CD14-positive monocyte (primary cell): ENCODE results near the gene MARVELD3. TPM values are rescaled to one million over a fixed set of nuclear protein-coding genes. Genes with fewer than 3 reads are reported as not detected.
"Not testable (repeated sequence)": the region's sequence is repeated elsewhere in the genome, so short reads cannot be mapped to it uniquely, and the experiment has no call there.

Experiments used
- DNase-seq, 3 donors: peaks; one replicate each; pipeline ENCODE4 v3.0.0-alpha.2; 2011 to 2022
- H2AFZ ChIP-seq: 2 replicates; pipeline ENCODE4 v1.6.0; 2012; ENCODE audit warnings: mild to moderate bottlenecking, low read depth, low read length, inconsistent platforms; ENCODE audit not compliant: insufficient read depth, poor library complexity, severe bottlenecking
- H3K27ac ChIP-seq, 2 donors: 1 replicate in 1 of 2; 2 replicates in 1 of 2; pipeline ENCODE4 v1.5.1; 2012 to 2013; ENCODE audit warnings: low read length in 2 of 2, control low read depth in 1 of 2, inconsistent platforms in 1 of 2, low read depth in 1 of 2, mild to moderate bottlenecking in 1 of 2
- H3K27me3 ChIP-seq, 2 donors: one replicate each; pipeline versions ENCODE4 v1.6.0 to v1.6.1; 2011 to 2013; ENCODE audit warnings: low read length in 2 of 2; ENCODE audit not compliant: control insufficient read depth in 2 of 2, insufficient read depth in 2 of 2
- H3K36me3 ChIP-seq, 2 donors: replicated peaks in 1 of 2; 1 replicate in 1 of 2; 2 replicates in 1 of 2; pipeline versions ENCODE4 v1.5.1 to v1.6.1; 2012 to 2013; ENCODE audit warnings: low read length in 2 of 2, control low read depth in 1 of 2, inconsistent platforms in 1 of 2, mild to moderate bottlenecking in 1 of 2; ENCODE audit not compliant: insufficient read depth in 2 of 2, control insufficient read depth in 1 of 2
- H3K4me1 ChIP-seq, 2 donors: 1 replicate in 1 of 2; 2 replicates in 1 of 2; pipeline versions ENCODE4 v1.5.1 to v1.6.1; 2012 to 2013; ENCODE audit warnings: low read length in 2 of 2, control low read depth in 1 of 2, inconsistent platforms in 1 of 2, mild to moderate bottlenecking in 1 of 2, moderate library complexity in 1 of 2; ENCODE audit not compliant: insufficient read depth in 2 of 2, control insufficient read depth in 1 of 2
- H3K4me2 ChIP-seq: replicated peaks from 2 replicates; pipeline ENCODE3; 2012; ENCODE audit warnings: low read length, moderate library complexity, mild to moderate bottlenecking; ENCODE audit not compliant: poor library complexity, severe bottlenecking; ENCODE audit errors: extremely low read depth
- H3K4me3 ChIP-seq, 3 experiments: fragments of 200-600 bp in 1 of 3; sonication (generic) in 1 of 3; replicated peaks in 1 of 3; 1 replicate in 2 of 3; 2 replicates in 1 of 3; pipeline ENCODE4 v1.5.1; 2011 to 2013; ENCODE audit warnings: low read length in 3 of 3, mild to moderate bottlenecking in 3 of 3, control low read depth in 2 of 3, low read depth in 2 of 3, inconsistent platforms in 1 of 3, moderate library complexity in 1 of 3
- H3K79me2 ChIP-seq: 2 replicates; pipeline ENCODE4 v1.6.0; 2012; ENCODE audit warnings: mild to moderate bottlenecking, control low read depth, inconsistent platforms, low read length, moderate library complexity; ENCODE audit not compliant: insufficient read depth
- H3K9ac ChIP-seq: 2 replicates; pipeline ENCODE4 v1.6.0; 2017; ENCODE audit warnings: low read length, mild to moderate bottlenecking; ENCODE audit not compliant: insufficient read depth, poor library complexity, severe bottlenecking
- H3K9me3 ChIP-seq, 2 donors: replicated peaks in 1 of 2; 1 replicate in 1 of 2; 2 replicates in 1 of 2; pipeline versions ENCODE4 v1.5.1 to v1.6.1; 2012 to 2013; ENCODE audit warnings: low read length in 2 of 2, control low read depth in 1 of 2; ENCODE audit not compliant: control insufficient read depth in 1 of 2, insufficient read depth in 1 of 2
- H4K20me1 ChIP-seq: 2 replicates; pipeline ENCODE4 v1.6.0; 2012; ENCODE audit warnings: mild to moderate bottlenecking, low read length, control low read depth, moderate library complexity; ENCODE audit not compliant: insufficient read depth
- H3K27ac Mint-ChIP-seq, 7 donors: one replicate each; pipeline ENCODE4 v1.8.0; 2020; ENCODE audit warnings: mild to moderate bottlenecking in 7 of 7, mixed read lengths in 7 of 7, moderate library complexity in 6 of 7, inconsistent platforms in 2 of 7
- H3K27me3 Mint-ChIP-seq, 3 donors: one replicate each; pipeline ENCODE4 v1.8.0; 2021 to 2022; ENCODE audit warnings: low read depth in 3 of 3, mild to moderate bottlenecking in 3 of 3, mixed read lengths in 3 of 3, moderate library complexity in 3 of 3, inconsistent platforms in 1 of 3
- H3K36me3 Mint-ChIP-seq, 2 donors: one replicate each; pipeline ENCODE4 v1.8.0; 2020; ENCODE audit warnings: mixed read lengths in 2 of 2, inconsistent platforms in 1 of 2, mild to moderate bottlenecking in 1 of 2
- H3K4me1 Mint-ChIP-seq: one replicate; pipeline ENCODE4 v1.8.0; 2020; ENCODE audit warnings: mild to moderate bottlenecking, mixed read lengths
- H3K4me3 Mint-ChIP-seq, 2 donors: one replicate each; pipeline ENCODE4 v1.8.0; 2020; ENCODE audit warnings: mild to moderate bottlenecking in 2 of 2, mixed read lengths in 2 of 2, moderate library complexity in 1 of 2
- H3K9me3 Mint-ChIP-seq, 7 donors: one replicate each; pipeline ENCODE4 v1.8.0; 2020 to 2022; ENCODE audit warnings: mixed read lengths in 7 of 7, mild to moderate bottlenecking in 6 of 7, moderate library complexity in 6 of 7, inconsistent platforms in 2 of 7
- WGBS: methylation state at CpG from one replicate; pipeline ENCODE4 v1.1.5; 2013; ENCODE audit warnings: missing lambda C conversion rate; ENCODE audit not compliant: insufficient coverage; 5-methylcytosine and 5-hydroxymethylcytosine counted together
- intact Hi-C, 2 donors: fragments of 100-400 bp; cut with micrococcal nuclease; formaldehyde crosslinking; loops; one replicate each; pipeline versions ENCODE4 v1.15.0 to v1.15.1; 2023
- polyA minus RNA-seq: library from RNA; depleted of rRNA, polyadenylated mRNA; stranded (reverse); fragments of >200 nt; gene quantifications from 2 replicates; pipeline ENCODE4 v1.2.3, GENCODE V29; 2012
- polyA plus RNA-seq, 3 donors: library from polyadenylated mRNA; depleted of rRNA in 1 of 3; unstranded in 2 of 3; stranded (reverse) in 1 of 3; fragments of 300-500 nt in 2 of 3; fragments of >200 nt in 1 of 3; fragmentation: Illumina TruSeq in 2 of 3; gene quantifications; 1 replicate in 2 of 3; 2 replicates in 1 of 3; pipeline ENCODE4 v1.2.3, GENCODE V29; 2012 to 2021
- total RNA-seq, 12 experiments: library from RNA in 1 of 12; stranded (reverse) in 1 of 12; fragments of 120-200 nt in 1 of 12; gene quantifications; one replicate each; pipeline ENCODE4 v1.2.4 and lab custom pipeline; 2013 to 2026; ENCODE audit warnings: mixed read lengths in 6 of 12, inconsistent platforms in 1 of 12
- TF ChIP-seq, protein P1 (sequence below): fragments of 200-600 bp; IDR thresholded peaks from one replicate; pipeline ENCODE4 v1.8.0; 2022; ENCODE audit warnings: antibody characterized with exemption, mild to moderate bottlenecking

The MARVELD3 gene, protein sequence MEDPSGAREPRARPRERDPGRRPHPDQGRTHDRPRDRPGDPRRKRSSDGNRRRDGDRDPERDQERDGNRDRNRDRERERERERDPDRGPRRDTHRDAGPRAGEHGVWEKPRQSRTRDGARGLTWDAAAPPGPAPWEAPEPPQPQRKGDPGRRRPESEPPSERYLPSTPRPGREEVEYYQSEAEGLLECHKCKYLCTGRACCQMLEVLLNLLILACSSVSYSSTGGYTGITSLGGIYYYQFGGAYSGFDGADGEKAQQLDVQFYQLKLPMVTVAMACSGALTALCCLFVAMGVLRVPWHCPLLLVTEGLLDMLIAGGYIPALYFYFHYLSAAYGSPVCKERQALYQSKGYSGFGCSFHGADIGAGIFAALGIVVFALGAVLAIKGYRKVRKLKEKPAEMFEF
- total RNA-seq (2013): not detected
- polyA plus RNA-seq (under 1 TPM in 1 of 3 donors, not detected in 2; 0.12 TPM), polyA minus RNA-seq (not detected in 2 replicates), total RNA-seq (lab: John Stamatoyannopoulos, UW) (0 to 2.1 (median 0) reads per million in 11 experiments)

GRCh38 chr16:71626018-71626857 is at the start of gene MARVELD3:
Gene MARVELD3, plus strand, starts transcription at chr16:71626184. Its CDS starts 46 bp downstream, at chr16:71626230.
- H3K4me3 Mint-ChIP-seq: peak within 1 kb of the TSS in 1 of 2 donors; percentile 74
- no peaks in the 10 kb centered on the region for H3K36me3 Mint-ChIP-seq
- Histone ChIP-seq H4K20me1 (no peaks in the 10 kb centered on the region), H3K9ac (no peak within 1 kb of the TSS), H3K79me2 (no peaks in the 10 kb centered on the region), H3K27ac (no peak within 1 kb of the TSS), H3K9me3 (no peaks in the 10 kb centered on the region), H3K4me3 (no peak within 1 kb of the TSS), H3K4me2 (peak within 1 kb of the TSS; percentile 15), H3K27me3 (peaks cover 44 to 52% of the 10 kb centered on the region in 2 donors), H2AFZ (peak within 1 kb of the TSS; percentile 29), H3K36me3 (no peaks in the 10 kb centered on the region), H3K4me1 (peaks cover 0 to 8% of the 10 kb centered on the region in 2 donors)
- H3K27me3 Mint-ChIP-seq: peaks cover 34 to 43% (median 43%) of the 10 kb centered on the region in 3 donors
- H3K27ac Mint-ChIP-seq: no peak within 1 kb of the TSS
- H3K4me1 Mint-ChIP-seq: no peaks in the 10 kb centered on the region
- DNase-seq: no peak
- peaks cover 0 to 8% (median 2%) of the 10 kb centered on the region in 7 donors for H3K9me3 Mint-ChIP-seq
- intact Hi-C loops: no loop called here
- TF ChIP-seq, protein P1, sequence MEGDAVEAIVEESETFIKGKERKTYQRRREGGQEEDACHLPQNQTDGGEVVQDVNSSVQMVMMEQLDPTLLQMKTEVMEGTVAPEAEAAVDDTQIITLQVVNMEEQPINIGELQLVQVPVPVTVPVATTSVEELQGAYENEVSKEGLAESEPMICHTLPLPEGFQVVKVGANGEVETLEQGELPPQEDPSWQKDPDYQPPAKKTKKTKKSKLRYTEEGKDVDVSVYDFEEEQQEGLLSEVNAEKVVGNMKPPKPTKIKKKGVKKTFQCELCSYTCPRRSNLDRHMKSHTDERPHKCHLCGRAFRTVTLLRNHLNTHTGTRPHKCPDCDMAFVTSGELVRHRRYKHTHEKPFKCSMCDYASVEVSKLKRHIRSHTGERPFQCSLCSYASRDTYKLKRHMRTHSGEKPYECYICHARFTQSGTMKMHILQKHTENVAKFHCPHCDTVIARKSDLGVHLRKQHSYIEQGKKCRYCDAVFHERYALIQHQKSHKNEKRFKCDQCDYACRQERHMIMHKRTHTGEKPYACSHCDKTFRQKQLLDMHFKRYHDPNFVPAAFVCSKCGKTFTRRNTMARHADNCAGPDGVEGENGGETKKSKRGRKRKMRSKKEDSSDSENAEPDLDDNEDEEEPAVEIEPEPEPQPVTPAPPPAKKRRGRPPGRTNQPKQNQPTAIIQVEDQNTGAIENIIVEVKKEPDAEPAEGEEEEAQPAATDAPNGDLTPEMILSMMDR: no peak
- whole genome bisulfite sequencing: 1% methylated on average over 94 of the region's 98 CpGs

GRCh38 chr16:71576971-71577370 is 49.0 kb upstream of the MARVELD3 start, which contains the start of gene TAT:
Gene TAT, minus strand, starts transcription at chr16:71577092. Its CDS starts 677 bp downstream, at chr16:71576415.
- Histone ChIP-seq H3K4me2 (no peak within 1 kb of the TSS), H3K36me3 (no peaks in the 10 kb centered on the region), H3K4me3 (no peak within 1 kb of the TSS), H3K79me2 (no peaks in the 10 kb centered on the region), H2AFZ (no peak within 1 kb of the TSS), H3K9me3 (no peaks in the 10 kb centered on the region), H3K27me3 (peaks cover 7 to 15% of the 10 kb centered on the region in 2 donors), H3K27ac (no peak within 1 kb of the TSS), H4K20me1 (no peaks in the 10 kb centered on the region), H3K9ac (no peak within 1 kb of the TSS), H3K4me1 (no peaks in the 10 kb centered on the region)
- peaks cover 0 to 2% (median 0%) of the 10 kb centered on the region in 7 donors for H3K9me3 Mint-ChIP-seq
- no peak within 1 kb of the TSS for H3K4me3 Mint-ChIP-seq
- WGBS: 61% methylated on average over 2 of the region's 3 CpGs
- H3K27me3 Mint-ChIP-seq: peaks cover 15 to 33% (median 29%) of the 10 kb centered on the region in 3 donors
- TF ChIP-seq, protein P1: no peak
- DNase-seq: no peak
- no peaks in the 10 kb centered on the region for H3K36me3 Mint-ChIP-seq
- H3K27ac Mint-ChIP-seq: no peak within 1 kb of the TSS
- intact Hi-C loops: no loop called here
- H3K4me1 Mint-ChIP-seq: peaks cover 2% of the 10 kb centered on the region

DNA sequence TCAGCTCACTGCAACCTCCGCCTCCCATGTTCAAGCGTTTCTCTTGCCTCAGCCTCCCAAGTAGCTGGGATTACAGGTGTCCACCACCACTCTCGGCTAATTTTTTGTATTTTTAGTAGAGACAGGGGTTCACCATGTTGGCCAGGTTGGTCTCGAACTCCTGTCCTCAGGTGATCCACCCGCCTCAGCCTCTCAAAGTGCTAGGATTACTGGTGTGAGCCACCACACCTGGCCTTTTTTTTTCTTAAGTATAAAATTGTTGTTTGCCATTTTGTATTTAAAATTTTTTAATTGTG is 43.5 kb upstream of the MARVELD3 start:
- DNase-seq, H3K79me2 ChIP-seq, H3K27ac ChIP-seq, H3K9me3 Mint-ChIP-seq, H3K4me2 ChIP-seq, H2AFZ ChIP-seq, H3K27me3 ChIP-seq, H3K4me3 Mint-ChIP-seq, H3K36me3 ChIP-seq, H3K36me3 Mint-ChIP-seq, intact Hi-C loops, H3K9ac ChIP-seq, H3K4me3 ChIP-seq, H3K4me1 ChIP-seq, H4K20me1 ChIP-seq, H3K4me1 Mint-ChIP-seq, H3K9me3 ChIP-seq, H3K27ac Mint-ChIP-seq: not testable (repeated sequence)
- H3K27me3 Mint-ChIP-seq: peaks cover 5 to 23% (median 23%) of the 10 kb centered on the region in 3 donors
- 100% methylated on average over 1 of the region's 5 CpGs for WGBS
